ENCODE measurements around the gene GTF2IRD1. TPM values are rescaled to one million over a fixed set of nuclear protein-coding genes. Genes with fewer than 3 reads are reported as not detected.
"Not testable (repeated sequence)": the region's sequence is repeated elsewhere in the genome, so short reads cannot be mapped to it uniquely, and the experiment has no call there.

The GTF2IRD1 gene
- total RNA-seq, 4 donors from 2014 or later: 14.6 to 35.7 (median 17.1) TPM

DNA sequence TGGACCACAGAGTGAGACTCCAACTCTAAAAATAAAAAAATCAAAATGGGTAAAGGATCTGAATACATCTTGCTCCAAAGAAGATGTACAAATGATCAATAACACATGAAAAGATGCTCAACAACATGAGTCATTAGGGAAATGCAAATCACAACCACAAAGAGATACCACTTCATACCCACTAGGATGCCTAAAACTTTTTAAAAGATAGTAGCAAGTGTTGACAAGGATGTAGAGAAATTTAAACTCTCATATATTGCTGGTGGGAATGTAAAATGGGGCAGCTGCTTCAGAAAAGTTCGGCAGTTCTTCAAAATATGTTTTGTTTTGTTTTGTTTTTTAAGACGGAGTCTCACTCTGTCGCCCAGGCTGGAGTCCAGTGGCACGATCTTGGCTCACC lies 45.7 kb upstream of the GTF2IRD1 start:
- peaks cover 0 to 33% (median 0%) of the 10 kb centered on the region in 3 donors for H3K36me3 ChIP-seq
- DNase-seq (ENCODE audit: low spot score in 2 of 2): no peak
- no peaks in the 10 kb centered on the region for H3K9me3 ChIP-seq
- no peaks in the 10 kb centered on the region for H3K4me1 ChIP-seq
- WGBS, 2 donors: 57 to 95% methylated on average over 4 of the region's 4 CpGs
- TF ChIP-seq POLR2A (IDR thresholded peaks at IDR 0.05) (no peak), EP300 (IDR thresholded peaks at IDR 0.05) (no peak)
- TF ChIP-seq, protein P1, sequence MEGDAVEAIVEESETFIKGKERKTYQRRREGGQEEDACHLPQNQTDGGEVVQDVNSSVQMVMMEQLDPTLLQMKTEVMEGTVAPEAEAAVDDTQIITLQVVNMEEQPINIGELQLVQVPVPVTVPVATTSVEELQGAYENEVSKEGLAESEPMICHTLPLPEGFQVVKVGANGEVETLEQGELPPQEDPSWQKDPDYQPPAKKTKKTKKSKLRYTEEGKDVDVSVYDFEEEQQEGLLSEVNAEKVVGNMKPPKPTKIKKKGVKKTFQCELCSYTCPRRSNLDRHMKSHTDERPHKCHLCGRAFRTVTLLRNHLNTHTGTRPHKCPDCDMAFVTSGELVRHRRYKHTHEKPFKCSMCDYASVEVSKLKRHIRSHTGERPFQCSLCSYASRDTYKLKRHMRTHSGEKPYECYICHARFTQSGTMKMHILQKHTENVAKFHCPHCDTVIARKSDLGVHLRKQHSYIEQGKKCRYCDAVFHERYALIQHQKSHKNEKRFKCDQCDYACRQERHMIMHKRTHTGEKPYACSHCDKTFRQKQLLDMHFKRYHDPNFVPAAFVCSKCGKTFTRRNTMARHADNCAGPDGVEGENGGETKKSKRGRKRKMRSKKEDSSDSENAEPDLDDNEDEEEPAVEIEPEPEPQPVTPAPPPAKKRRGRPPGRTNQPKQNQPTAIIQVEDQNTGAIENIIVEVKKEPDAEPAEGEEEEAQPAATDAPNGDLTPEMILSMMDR (IDR thresholded peaks at IDR 0.05): no peak
- H3K27ac ChIP-seq: no peak overlapping the region
- no peaks in the 10 kb centered on the region for H3K27me3 ChIP-seq
- H3K4me3 ChIP-seq: no peak overlapping the region

DNA sequence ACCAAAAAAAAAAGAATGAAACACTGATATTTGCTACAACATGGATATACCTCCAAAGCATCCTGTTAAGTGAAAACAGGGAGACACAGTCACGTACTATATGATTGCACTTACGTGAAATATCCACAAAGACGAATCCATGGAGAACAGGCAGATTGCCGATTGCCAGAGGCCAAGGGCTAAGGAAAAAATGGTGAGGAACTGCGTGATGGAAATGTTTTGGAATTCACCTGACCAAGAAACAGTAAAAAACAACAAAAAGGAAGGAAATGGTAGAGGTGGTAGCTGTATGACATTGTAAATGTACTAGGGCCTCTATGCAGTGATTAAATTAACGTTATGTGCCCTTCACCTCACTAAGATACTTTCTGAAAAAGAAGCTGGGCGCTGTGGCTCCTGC lies 44.1 kb upstream of the GTF2IRD1 start:
- Histone ChIP-seq H3K27me3 (no peaks in the 10 kb centered on the region), H3K9me3 (no peaks in the 10 kb centered on the region), H3K27ac (no peak overlapping the region), H3K4me1 (no peaks in the 10 kb centered on the region), H3K36me3 (peaks cover 0 to 18% (median 0%) of the 10 kb centered on the region in 3 donors), H3K4me3 (no peak overlapping the region)
- no peak for DNase-seq (ENCODE audit: low spot score in 2 of 2)
- TF ChIP-seq, protein P1 (IDR thresholded peaks at IDR 0.05): no peak
- WGBS, 2 donors: 77 to 80% methylated on average over 7 of the region's 7 CpGs

DNA sequence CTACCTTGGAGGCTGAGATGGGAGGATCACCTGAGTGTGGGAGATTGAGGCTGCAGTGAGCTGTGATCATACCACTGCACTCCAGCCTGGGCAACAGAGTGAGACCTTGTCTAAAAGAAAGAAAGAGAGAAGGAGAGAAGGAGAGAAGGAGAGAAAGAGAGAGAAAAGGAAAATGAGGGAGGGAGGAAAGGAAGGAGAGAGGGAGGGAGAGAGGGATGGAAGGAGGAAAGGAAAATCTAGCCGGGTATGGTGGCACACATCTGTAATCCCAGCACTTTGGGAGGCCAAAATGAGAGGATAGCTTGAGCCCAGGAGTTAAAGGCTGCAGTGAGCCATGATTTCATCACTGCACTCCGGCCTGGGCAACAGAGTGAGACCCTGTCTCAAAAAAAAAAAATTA lies 42.9 kb upstream of the GTF2IRD1 start:
- Histone ChIP-seq H3K27ac (no peak overlapping the region), H3K36me3 (peaks cover 0 to 6% (median 0%) of the 10 kb centered on the region in 3 donors), H3K27me3 (no peaks in the 10 kb centered on the region), H3K4me3 (no peak overlapping the region), H3K9me3 (no peaks in the 10 kb centered on the region), H3K4me1 (no peaks in the 10 kb centered on the region)
- DNase-seq (ENCODE audit: low spot score in 2 of 2): no peak
- TF ChIP-seq, protein P1 (IDR thresholded peaks at IDR 0.05): no peak
- TF ChIP-seq EP300 (IDR thresholded peaks at IDR 0.05) (no peak), POLR2A (IDR thresholded peaks at IDR 0.05) (no peak)
- whole genome bisulfite sequencing, 2 donors: 70 to 77% methylated on average over 2 of the region's 2 CpGs

DNA sequence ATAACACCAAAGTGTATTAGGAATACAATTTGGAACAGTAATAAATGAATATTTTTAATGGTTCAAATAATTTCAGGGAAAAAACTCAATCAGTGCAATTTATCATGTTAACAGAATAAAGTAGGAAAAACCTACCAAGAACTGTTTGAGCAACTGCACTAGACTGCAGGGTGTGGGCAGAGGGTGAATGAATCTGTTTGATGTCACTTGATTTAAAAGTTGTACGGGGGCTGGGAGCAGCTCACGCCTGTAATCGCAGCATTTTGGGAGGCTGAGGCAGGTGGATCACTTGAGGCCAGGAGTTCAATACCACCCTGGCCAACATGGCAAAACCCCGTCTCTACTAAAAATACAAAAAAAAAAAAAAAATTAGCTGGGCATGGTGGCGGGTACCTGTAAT lies 42.1 kb upstream of the GTF2IRD1 start:
- not testable (repeated sequence) for H3K36me3 ChIP-seq; DNase-seq (ENCODE audit: low spot score in 2 of 2); H3K27ac ChIP-seq; H3K4me1 ChIP-seq; H3K9me3 ChIP-seq; H3K4me3 ChIP-seq; H3K27me3 ChIP-seq
- 71 to 74% methylated on average over 5 of the region's 5 CpGs for WGBS, 2 donors

DNA sequence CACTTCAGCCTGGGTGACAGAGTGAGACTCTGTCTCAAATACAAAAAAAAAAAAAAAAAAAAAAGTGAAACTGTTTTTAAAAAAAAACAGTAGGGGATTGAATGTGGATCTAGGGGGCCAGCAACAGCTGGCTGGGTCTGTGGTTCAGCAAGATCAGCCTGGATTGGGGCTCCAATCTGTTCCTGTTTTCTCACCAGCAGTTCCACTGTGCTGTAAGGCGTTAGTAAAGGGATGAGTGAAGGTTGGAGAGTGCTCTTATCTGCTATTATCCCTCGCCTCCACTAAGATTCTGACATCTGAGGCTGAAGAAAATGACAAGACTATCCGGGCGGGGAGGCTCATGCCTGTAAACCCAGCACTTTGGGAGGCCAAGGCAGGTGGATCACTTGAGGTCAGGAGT lies 41.6 kb upstream of the GTF2IRD1 start:
- no peaks in the 10 kb centered on the region for H3K9me3 ChIP-seq
- no peak overlapping the region for H3K4me3 ChIP-seq
- no peak for DNase-seq (ENCODE audit: low spot score in 2 of 2)
- no peaks in the 10 kb centered on the region for H3K4me1 ChIP-seq
- H3K36me3 ChIP-seq: no peaks in the 10 kb centered on the region
- H3K27me3 ChIP-seq: no peaks in the 10 kb centered on the region
- TF ChIP-seq POLR2A (IDR thresholded peaks at IDR 0.05) (no peak), EP300 (IDR thresholded peaks at IDR 0.05) (no peak)
- TF ChIP-seq, protein P1 (IDR thresholded peaks at IDR 0.05): no peak
- no peak overlapping the region for H3K27ac ChIP-seq
- WGBS, 2 donors: 51 to 57% methylated on average over 4 of the region's 4 CpGs

DNA sequence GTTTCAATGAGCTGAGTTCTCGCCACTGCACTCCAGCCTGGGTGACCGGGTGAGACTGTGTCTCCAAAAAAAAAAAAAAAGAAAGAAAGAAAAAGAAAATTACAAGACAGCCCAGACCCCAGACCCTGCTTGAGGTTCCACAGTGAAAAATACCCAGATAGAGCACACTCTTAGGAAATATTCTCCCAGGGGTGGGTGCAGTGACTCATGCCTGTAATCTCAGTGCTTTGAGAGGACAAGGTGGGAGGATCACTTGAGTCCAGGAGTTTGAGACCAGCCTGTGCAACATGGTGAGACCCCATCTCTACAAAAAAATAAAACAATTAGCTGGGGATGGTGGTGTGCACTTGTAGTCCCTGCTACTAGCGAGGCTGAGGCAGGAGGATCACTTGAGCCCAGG lies 41.1 kb upstream of the GTF2IRD1 start:
- Histone ChIP-seq H3K36me3 (no peaks in the 10 kb centered on the region), H3K9me3 (no peaks in the 10 kb centered on the region), H3K27me3 (no peaks in the 10 kb centered on the region), H3K4me1 (peaks cover 0 to 5% (median 0%) of the 10 kb centered on the region in 4 donors), H3K4me3 (no peak overlapping the region), H3K27ac (no peak overlapping the region)
- TF ChIP-seq EP300 (IDR thresholded peaks at IDR 0.05) (no peak), POLR2A (IDR thresholded peaks at IDR 0.05) (no peak)
- TF ChIP-seq, protein P1 (IDR thresholded peaks at IDR 0.05): no peak
- DNase-seq (ENCODE audit: low spot score in 2 of 2): no peak
- 82% methylated on average over 3 of the region's 3 CpGs for WGBS, 2 donors

DNA sequence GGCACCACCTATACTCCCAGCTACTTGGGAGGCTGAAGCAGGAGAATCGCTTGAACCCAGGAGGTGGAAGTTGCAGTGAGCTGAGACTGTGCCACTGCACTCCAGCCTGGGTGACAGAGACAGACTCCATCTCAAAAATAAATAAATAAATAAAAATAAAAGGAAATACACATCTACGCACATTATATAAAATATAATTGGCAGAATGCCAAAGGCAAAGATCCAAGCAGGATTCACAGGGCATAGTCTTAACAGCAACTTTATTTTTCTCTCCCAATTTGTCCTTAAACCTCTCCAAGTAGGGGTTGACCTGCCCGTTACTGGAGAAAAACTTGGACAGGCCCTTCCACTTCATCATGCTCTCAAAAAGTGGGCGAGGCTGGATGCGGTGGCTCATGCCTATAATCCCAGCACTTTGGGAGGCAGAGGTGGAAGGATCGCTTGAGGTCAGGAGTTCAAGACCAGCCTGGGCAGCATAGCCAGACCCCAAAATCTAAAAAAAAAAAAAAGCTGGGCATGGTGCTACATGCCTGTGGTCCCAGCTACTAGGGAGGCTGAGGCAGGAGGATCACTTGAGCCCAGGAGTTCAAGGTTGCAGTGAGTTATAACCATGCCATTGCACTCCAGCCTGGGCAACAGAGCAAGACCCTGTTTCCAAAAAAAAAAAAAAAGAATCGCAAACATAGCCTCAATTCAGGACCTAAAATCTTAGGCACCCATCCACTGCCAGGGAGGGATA lies 38.9 kb upstream of the GTF2IRD1 start:
- WGBS, 2 donors: 74% methylated on average over 7 of the region's 7 CpGs; no CpG with 5 or more reads in 1 of the 2 donors
- H3K36me3 ChIP-seq; H3K4me3 ChIP-seq; H3K4me1 ChIP-seq; H3K9me3 ChIP-seq; DNase-seq (ENCODE audit: low spot score in 2 of 2); H3K27ac ChIP-seq; H3K27me3 ChIP-seq: not testable (repeated sequence)
